Choroid plexus epithelial cell (primary cell): ENCODE measurements around the gene SRRM3.
"Not testable (repeated sequence)": the region's sequence is repeated elsewhere in the genome, so short reads cannot be mapped to it uniquely, and the experiment has no call there.

Experiments
- DNase-seq: peaks from one replicate; pipeline ENCODE4 v3.0.0-alpha.2; 2010; ENCODE audit warnings: low read depth
- H3K4me3 ChIP-seq: 2 replicates; pipeline ENCODE4 v1.5.1; 2011; ENCODE audit warnings: low read depth, mild to moderate bottlenecking, control low read depth, low read length, moderate library complexity
- TF ChIP-seq, protein P1 (sequence below): conservative IDR thresholded peaks from 2 replicates; pipeline ENCODE4 v1.5.1; 2011; ENCODE audit warnings: low read depth, mild to moderate bottlenecking, control low read depth, inconsistent platforms, low read length, moderate library complexity

The SRRM3 gene

DNA sequence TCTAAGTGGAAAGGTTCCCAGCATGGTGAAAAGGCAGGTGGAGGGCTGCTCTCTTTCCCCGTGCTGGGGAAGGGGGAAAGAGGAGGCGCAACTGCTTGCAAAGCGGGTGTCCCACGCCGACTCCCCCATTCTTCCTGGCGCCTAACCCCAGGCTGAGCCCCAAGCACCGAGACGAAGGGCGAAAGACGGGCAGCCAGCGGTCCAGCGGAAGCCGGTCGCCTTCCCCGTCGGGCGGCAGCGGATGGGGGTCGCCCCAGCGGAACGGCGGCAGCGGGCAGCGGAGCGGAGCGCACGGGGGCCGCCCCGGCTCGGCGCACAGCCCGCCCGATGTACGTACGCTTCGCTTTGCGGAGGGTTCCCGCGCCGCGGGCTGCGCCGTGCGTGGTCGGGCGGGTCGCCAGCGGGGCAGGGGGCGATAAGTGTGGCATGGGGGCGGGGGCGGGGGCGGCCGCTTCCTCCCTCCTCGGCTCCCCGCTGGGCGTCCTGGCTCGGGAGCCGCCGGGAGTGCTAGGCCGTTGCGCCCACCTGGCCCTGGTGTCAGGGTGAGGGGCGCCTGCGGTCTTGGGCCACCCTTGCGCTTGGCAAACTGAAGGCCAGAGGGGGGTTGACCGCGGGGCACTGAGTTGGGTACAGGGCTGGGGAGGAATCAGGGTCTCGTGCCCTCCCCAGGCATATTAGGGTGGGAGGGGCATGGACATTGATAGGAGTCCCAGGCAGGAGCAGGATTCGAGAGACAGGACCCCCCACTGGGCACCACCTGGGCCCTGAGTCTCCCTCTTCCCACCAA lies 65.6 kb downstream of the SRRM3 start:
- TF ChIP-seq, protein P1, sequence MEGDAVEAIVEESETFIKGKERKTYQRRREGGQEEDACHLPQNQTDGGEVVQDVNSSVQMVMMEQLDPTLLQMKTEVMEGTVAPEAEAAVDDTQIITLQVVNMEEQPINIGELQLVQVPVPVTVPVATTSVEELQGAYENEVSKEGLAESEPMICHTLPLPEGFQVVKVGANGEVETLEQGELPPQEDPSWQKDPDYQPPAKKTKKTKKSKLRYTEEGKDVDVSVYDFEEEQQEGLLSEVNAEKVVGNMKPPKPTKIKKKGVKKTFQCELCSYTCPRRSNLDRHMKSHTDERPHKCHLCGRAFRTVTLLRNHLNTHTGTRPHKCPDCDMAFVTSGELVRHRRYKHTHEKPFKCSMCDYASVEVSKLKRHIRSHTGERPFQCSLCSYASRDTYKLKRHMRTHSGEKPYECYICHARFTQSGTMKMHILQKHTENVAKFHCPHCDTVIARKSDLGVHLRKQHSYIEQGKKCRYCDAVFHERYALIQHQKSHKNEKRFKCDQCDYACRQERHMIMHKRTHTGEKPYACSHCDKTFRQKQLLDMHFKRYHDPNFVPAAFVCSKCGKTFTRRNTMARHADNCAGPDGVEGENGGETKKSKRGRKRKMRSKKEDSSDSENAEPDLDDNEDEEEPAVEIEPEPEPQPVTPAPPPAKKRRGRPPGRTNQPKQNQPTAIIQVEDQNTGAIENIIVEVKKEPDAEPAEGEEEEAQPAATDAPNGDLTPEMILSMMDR = no peak
- no peak for DNase-seq
- H3K4me3 ChIP-seq = peak overlapping the region; percentile 36

DNA sequence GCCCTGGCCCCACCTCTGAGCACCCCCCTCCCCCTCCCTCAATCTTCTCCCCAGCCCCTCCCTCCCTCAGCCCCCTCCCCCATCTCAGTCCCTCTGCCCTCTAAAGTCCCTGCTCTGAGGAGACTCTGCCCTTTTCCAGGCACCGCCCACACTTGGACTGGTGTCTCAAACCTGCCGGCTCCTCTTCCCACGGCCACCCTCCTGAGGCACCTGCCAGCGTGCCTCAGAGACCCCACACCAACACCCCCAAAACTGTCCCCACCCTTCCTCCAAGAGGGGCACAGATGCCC lies 66.1 kb downstream of the SRRM3 start:
- H3K4me3 ChIP-seq = no peak overlapping the region
- TF ChIP-seq, protein P1 = no peak
- DNase-seq = no peak

DNA sequence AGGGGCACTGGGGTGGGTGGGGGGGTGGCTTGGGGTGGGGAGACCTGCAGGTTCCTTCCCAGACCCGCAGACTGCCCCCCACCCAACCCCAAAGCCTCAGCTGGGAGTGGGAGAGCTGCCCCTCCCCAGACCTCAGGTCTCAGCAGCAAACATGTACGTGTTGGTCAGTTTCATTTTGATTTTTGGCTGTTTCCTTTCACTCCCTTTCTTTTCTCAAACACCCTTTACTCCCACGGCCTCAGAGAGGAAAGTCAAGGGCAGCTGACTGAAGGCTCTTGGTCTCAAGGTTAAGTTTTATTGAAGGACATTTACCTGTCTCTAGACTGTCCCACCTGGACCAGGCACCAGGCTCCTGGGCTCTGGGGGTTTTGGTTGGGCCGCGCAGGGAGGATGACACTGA lies 66.7 kb downstream of the SRRM3 start:
- H3K4me3 ChIP-seq = no peak overlapping the region
- TF ChIP-seq, protein P1 = no peak
- no peak for DNase-seq

DNA sequence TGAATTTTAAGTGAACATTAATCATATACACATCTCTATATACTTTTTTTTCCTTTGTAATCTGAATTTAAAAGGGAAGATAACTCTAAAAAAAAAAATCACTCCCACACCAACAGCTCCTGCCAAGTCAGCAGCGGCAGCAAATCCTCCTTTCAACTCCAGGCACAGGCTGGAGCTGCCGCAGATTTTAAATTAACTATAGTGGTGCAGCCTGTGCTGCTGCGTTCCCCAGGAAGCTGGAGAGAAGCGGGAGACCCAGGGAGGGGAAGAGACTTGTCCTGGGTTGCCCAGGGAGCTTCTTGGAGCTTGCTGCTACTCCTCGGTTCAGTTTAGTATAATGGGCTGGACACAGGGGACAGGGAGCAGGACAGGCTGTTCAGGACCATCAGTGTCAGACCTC lies 68.2 kb downstream of the SRRM3 start:
- TF ChIP-seq, protein P1 = no peak

DNA sequence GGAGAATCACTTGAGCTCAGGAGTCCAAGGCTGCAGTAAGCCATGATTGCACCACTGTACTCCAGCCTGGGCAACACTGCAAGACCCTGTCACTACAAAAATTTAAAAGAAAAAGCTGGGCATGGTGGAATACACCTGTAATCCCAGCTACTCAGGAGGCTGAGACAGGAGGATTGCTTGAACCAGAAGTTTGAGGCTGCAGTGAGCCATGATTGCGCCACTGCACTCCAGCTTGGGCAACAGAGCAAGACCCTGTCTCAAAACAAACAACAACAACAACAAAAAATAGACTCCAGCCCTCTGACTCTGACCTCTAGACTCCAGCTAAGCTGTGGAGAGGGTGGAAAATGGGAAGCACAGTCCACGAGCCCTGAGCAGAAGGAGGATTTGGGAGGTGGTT lies 69.7 kb downstream of the SRRM3 start:
- H3K4me3 ChIP-seq = not testable (repeated sequence)

More for the DNA sequence above, 68.2 kb downstream of the SRRM3 start:
- DNase-seq = no peak
- H3K4me3 ChIP-seq = no peak overlapping the region

DNA sequence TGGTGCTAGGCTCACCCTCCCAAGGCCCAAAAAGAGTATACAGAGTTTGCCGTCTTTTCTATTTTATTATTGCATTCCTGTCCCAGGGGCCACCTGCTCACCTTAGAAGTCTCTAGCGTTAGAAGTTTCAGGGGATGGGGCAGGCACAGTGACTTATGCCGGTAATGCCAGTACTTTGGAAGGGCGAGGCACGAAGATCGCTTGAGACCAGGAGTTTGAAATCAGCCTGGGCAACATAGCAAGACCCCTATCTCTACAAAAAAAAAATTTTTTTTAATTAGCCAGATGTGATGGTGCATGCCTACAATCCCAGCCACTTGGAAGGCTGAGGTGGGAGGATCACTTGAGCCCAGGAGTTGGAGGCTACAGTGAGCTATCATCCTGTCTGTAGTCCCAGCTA lies 70.4 kb downstream of the SRRM3 start:
- TF ChIP-seq, protein P1 = no peak
- no peak overlapping the region for H3K4me3 ChIP-seq
- DNase-seq = no peak

More for the DNA sequence above, 69.7 kb downstream of the SRRM3 start:
- not testable (repeated sequence) for DNase-seq

DNA sequence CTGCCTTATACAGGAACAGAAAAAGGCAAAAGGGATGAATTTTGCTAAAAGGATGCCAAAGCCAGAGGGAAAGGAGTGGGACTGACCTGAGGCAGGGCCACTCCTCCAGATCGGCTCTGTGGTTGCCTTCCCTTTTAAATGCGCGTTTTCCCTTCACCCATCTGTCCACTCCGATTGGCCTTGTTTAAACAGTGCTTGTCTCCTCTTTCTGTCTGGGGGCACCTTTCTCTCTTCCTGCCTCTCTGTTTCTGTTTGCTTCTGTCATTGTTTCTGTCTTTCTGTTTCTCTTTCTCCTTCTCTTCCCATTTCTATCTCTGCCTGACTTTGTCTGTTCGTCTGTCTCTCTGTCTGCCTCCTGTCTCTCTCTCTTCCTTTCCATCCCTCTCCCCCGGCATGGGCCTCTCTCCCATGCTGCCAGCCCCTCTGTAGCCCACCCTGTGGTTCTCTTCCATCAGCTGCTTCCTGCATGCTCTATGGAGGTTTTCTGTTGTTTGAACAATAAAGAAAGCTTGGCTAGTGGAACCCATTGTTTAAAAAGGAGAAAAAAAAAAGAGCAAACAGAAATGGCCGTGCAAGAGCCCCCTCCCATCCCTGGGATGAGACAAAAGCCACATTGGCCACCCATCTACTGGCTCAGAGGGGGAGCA lies 71.3 kb downstream of the SRRM3 start:
- DNase-seq = no peak
- no peak overlapping the region for H3K4me3 ChIP-seq
- TF ChIP-seq, protein P1 = no peak
